Hepatocyte (in vitro differentiated cells): ENCODE measurements around the gene SLC26A4. TPM values are rescaled to one million over a fixed set of nuclear protein-coding genes. Genes with fewer than 3 reads are reported as not detected.
A peak's percentile ranks its signal among the peaks of the same experiment; 100 is the strongest.

Experiments used
- DNase-seq: peaks from one replicate; pipeline ENCODE4 v3.0.0-alpha.2; 2016; ENCODE audit warnings: low spot score
- H2AFZ ChIP-seq: fragments of 200-600 bp; sonication (generic); 2 replicates; pipeline ENCODE4 v1.6.0; 2016; ENCODE audit warnings: antibody characterized with exemption, mild to moderate bottlenecking
- H3K27ac ChIP-seq: fragments of 200-600 bp; sonication (generic); 2 replicates; pipeline ENCODE4 v1.5.1; 2016; ENCODE audit warnings: mild to moderate bottlenecking
- H3K27me3 ChIP-seq: fragments of 200-600 bp; sonication (generic); 2 replicates; pipeline ENCODE4 v1.6.1; 2016
- H3K36me3 ChIP-seq: fragments of 200-600 bp; sonication (generic); replicated peaks from 2 replicates; pipeline ENCODE4 v1.5.1; 2016; ENCODE audit warnings: low read depth; ENCODE audit not compliant: insufficient read depth
- H3K4me1 ChIP-seq: fragments of 200-600 bp; sonication (generic); 2 replicates; pipeline ENCODE4 v1.5.1; 2016; ENCODE audit warnings: mild to moderate bottlenecking, moderate library complexity; ENCODE audit not compliant: insufficient read depth
- H3K4me2 ChIP-seq: fragments of 200-600 bp; sonication (generic); 2 replicates; pipeline ENCODE4 v1.6.0; 2016
- H3K4me3 ChIP-seq: fragments of 200-600 bp; sonication (generic); 2 replicates; pipeline ENCODE4 v1.5.1; 2016; ENCODE audit warnings: mild to moderate bottlenecking
- H3K79me2 ChIP-seq: fragments of 200-600 bp; sonication (generic); 2 replicates; pipeline ENCODE4 v1.6.0; 2017; ENCODE audit warnings: mild to moderate bottlenecking
- H3K9me2 ChIP-seq: fragments of 200-600 bp; sonication (generic); replicated peaks from 2 replicates; pipeline ENCODE4 v1.6.0; 2017; ENCODE audit warnings: mild to moderate bottlenecking; ENCODE audit not compliant: insufficient read depth
- H3K9me3 ChIP-seq: fragments of 200-600 bp; sonication (generic); 2 replicates; pipeline ENCODE4 v1.5.1; 2016; ENCODE audit warnings: low read depth, mild to moderate bottlenecking
- H4K20me1 ChIP-seq: fragments of 200-600 bp; sonication (generic); 2 replicates; pipeline ENCODE4 v1.6.0; 2016; ENCODE audit warnings: mild to moderate bottlenecking; ENCODE audit not compliant: insufficient read depth, poor library complexity, severe bottlenecking
- EZH2 ChIP-seq: fragments of 200-600 bp; sonication (generic); IDR thresholded peaks from 2 replicates; pipeline ENCODE4 v1.6.1; 2016; ENCODE audit warnings: antibody characterized with exemption, mild to moderate bottlenecking, borderline replicate concordance
- EZH2phosphoT487 ChIP-seq: fragments of 200-600 bp; sonication (generic); IDR thresholded peaks from one replicate; pipeline ENCODE4 v1.6.1; 2018; ENCODE audit warnings: antibody characterized with exemption, mild to moderate bottlenecking, low read depth, moderate library complexity; ENCODE audit not compliant: unreplicated experiment, severe bottlenecking
- WGBS: methylation state at CpG from one replicate; pipeline ENCODE4 v1.1.6; 2016; ENCODE audit warnings: low lambda C conversion rate; ENCODE audit errors: missing lambda C conversion rate; 5-methylcytosine and 5-hydroxymethylcytosine counted together
- polyA plus RNA-seq: library from polyadenylated mRNA; unstranded; fragments of >200 nt; fragmentation: Nextera tagmentation; extraction: Ambion mirVana; gene quantifications from 2 replicates; pipeline ENCODE4 v1.2.1, GENCODE V29; 2016
- total RNA-seq: library from RNA; depleted of rRNA; stranded (reverse); fragments of >200 nt; gene quantifications from 2 replicates; pipeline ENCODE4 v1.2.3, GENCODE V29; 2014
- TF ChIP-seq, protein P1 (sequence below): fragments of 200-600 bp; sonication (generic); IDR thresholded peaks from 2 replicates; pipeline ENCODE4 v1.5.1; 2016; ENCODE audit warnings: antibody characterized with exemption, mild to moderate bottlenecking; ENCODE audit not compliant: poor library complexity

The SLC26A4 gene
- total and polyA plus RNA-seq, 2 experiments from 2014 or later: 0.20 TPM; not detected in 1

GRCh38 chr7:107614425-107614824 is 46.2 kb upstream of the SLC26A4 start:
- H3K4me1 ChIP-seq: peaks cover 4% of the 10 kb centered on the region
- H3K79me2 ChIP-seq: no peaks in the 10 kb centered on the region
- TF ChIP-seq, protein P1, sequence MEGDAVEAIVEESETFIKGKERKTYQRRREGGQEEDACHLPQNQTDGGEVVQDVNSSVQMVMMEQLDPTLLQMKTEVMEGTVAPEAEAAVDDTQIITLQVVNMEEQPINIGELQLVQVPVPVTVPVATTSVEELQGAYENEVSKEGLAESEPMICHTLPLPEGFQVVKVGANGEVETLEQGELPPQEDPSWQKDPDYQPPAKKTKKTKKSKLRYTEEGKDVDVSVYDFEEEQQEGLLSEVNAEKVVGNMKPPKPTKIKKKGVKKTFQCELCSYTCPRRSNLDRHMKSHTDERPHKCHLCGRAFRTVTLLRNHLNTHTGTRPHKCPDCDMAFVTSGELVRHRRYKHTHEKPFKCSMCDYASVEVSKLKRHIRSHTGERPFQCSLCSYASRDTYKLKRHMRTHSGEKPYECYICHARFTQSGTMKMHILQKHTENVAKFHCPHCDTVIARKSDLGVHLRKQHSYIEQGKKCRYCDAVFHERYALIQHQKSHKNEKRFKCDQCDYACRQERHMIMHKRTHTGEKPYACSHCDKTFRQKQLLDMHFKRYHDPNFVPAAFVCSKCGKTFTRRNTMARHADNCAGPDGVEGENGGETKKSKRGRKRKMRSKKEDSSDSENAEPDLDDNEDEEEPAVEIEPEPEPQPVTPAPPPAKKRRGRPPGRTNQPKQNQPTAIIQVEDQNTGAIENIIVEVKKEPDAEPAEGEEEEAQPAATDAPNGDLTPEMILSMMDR: no peak
- TF ChIP-seq EZH2phosphoT487 (no peak), EZH2 (no peak)
- H2AFZ ChIP-seq: no peak overlapping the region
- H4K20me1 ChIP-seq: no peaks in the 10 kb centered on the region
- no peak overlapping the region for H3K4me2 ChIP-seq
- no peaks in the 10 kb centered on the region for H3K9me2 ChIP-seq
- H3K4me3 ChIP-seq: no peak overlapping the region
- no peaks in the 10 kb centered on the region for H3K36me3 ChIP-seq
- no peaks in the 10 kb centered on the region for H3K27me3 ChIP-seq
- no peak overlapping the region for H3K27ac ChIP-seq
- no peak for DNase-seq
- H3K9me3 ChIP-seq: no peaks in the 10 kb centered on the region

DNA sequence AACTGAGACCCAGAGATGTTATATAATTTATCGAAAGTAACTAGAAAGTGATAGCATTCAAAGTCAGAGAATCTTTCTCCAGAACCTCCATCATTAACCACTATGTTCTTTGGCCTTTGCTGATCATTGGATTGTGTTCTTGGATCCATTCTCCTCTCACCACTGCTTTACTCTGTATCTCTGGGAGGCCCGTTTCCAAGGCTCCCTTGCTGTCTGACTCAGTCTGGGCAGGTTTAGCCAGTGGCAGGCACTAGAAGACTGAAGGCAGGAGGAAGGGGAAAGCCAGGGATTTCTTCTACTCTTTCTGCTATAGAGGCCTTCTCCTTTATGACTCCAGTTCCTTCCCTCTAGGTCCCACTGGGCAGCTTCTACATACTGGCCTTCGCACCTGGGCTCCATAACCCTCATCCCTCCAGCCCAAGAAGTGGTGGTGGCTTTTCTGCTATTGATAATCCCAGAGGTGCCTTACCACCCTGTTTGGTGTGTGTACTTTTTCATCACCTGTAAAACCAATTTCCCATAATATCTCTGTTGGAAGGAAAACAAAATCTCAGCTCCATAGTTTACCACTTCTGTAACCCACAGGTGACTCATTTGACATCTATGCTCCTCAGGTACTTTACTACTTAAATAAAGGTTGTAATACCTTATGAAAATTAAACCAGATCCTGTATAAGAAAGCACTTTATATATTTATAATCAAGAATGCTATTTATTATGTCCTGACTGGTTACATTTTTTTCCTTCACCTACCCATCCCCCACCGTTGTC is 44.5 kb upstream of the SLC26A4 start:
- DNase-seq: no peak
- WGBS: 96% methylated on average over 4 of the region's 4 CpGs
- no peaks in the 10 kb centered on the region for H3K9me2 ChIP-seq
- no peak overlapping the region for H3K4me3 ChIP-seq
- H2AFZ ChIP-seq: no peak overlapping the region
- no peak overlapping the region for H3K27ac ChIP-seq
- no peaks in the 10 kb centered on the region for H3K9me3 ChIP-seq
- no peaks in the 10 kb centered on the region for H3K27me3 ChIP-seq
- no peak for TF ChIP-seq EZH2phosphoT487
- no peak for TF ChIP-seq EZH2
- TF ChIP-seq, protein P1: no peak
- H3K4me1 ChIP-seq: peaks cover 4% of the 10 kb centered on the region
- no peaks in the 10 kb centered on the region for H3K36me3 ChIP-seq
- H3K4me2 ChIP-seq: no peak overlapping the region
- no peaks in the 10 kb centered on the region for H3K79me2 ChIP-seq
- H4K20me1 ChIP-seq: no peaks in the 10 kb centered on the region

DNA sequence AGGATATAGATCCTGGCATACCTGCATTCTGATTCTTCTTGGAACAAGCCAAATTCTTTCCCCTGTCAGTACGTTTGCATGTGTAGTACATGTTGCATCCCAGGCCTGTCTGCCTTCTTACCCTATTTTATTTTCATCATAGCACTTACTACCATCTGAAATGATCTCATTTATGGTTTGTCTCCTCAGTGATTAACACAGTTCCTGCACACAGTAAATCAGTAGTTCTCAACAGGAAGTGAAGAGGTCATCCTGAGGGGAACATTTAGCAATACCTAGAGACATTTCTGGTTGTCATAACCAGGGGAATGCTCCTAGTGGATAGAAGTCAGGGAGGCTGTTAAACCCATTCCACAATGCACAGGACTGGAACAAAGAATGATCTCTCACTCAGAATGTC is 38.2 kb upstream of the SLC26A4 start:
- Histone ChIP-seq H3K4me1 (no peaks in the 10 kb centered on the region), H3K36me3 (no peaks in the 10 kb centered on the region), H3K4me3 (no peak overlapping the region), H3K9me2 (no peaks in the 10 kb centered on the region), H3K79me2 (no peaks in the 10 kb centered on the region), H2AFZ (no peak overlapping the region), H3K27me3 (no peaks in the 10 kb centered on the region), H3K4me2 (no peak overlapping the region), H4K20me1 (no peaks in the 10 kb centered on the region), H3K27ac (no peak overlapping the region), H3K9me3 (no peaks in the 10 kb centered on the region)
- DNase-seq: peak; percentile 18
- 81% methylated on average over 1 of the region's 1 CpG for WGBS
- TF ChIP-seq, protein P1: no peak
- TF ChIP-seq EZH2: no peak
- no peak for TF ChIP-seq EZH2phosphoT487
